ENCODE results near the gene PCYT1A. TPM values are rescaled to one million over a fixed set of nuclear protein-coding genes. Genes with fewer than 3 reads are reported as not detected.
"Not testable (repeated sequence)": the region's sequence is repeated elsewhere in the genome, so short reads cannot be mapped to it uniquely, and the experiment has no call there.

Gene PCYT1A
- 64.6 and 81.6 TPM in 2 replicates for total RNA-seq (2014; rRNA removed; shearing (Covaris generic))

DNA sequence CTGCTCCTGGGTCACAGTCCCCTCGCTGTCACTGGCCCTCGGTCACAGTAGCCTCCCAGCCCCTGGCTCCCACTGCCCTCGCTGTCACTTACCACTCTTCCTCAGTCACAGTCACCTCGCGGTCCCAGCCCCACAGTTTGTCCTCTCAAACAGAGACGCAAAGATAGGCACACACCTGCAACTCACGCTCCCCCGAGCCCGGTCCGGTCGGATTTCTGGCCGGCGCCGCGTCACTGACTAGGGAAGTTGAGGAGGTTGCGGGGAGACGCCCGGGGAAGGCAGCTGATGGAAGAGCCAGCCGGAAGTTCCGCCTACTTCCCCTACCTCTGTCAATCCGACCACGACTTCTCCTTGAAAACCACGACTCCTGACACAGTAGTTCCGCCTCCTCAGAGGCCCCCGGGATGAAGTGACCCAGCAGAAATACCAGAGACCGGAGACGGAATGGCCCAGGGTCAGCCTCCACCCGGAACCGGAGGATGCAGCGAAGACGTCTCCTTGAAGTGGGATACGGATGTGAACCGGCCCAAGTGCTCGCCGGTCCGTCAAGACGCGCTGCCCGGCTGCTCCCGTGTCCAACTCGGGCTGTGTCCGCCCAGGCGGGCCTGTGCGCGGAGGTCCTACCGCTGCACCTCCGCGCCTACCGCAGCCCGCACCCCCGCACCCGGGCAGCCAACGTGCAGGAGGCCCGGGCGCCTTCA lies at the start of gene PCYT1A:
Gene PCYT1A, minus strand, starts transcription at position 287 of the 701 bp plus-strand sequence. CDS start 17,195 bp downstream, outside the sequence.
- DNase-seq (ENCODE audit: low read depth) = peak; percentile 97

DNA sequence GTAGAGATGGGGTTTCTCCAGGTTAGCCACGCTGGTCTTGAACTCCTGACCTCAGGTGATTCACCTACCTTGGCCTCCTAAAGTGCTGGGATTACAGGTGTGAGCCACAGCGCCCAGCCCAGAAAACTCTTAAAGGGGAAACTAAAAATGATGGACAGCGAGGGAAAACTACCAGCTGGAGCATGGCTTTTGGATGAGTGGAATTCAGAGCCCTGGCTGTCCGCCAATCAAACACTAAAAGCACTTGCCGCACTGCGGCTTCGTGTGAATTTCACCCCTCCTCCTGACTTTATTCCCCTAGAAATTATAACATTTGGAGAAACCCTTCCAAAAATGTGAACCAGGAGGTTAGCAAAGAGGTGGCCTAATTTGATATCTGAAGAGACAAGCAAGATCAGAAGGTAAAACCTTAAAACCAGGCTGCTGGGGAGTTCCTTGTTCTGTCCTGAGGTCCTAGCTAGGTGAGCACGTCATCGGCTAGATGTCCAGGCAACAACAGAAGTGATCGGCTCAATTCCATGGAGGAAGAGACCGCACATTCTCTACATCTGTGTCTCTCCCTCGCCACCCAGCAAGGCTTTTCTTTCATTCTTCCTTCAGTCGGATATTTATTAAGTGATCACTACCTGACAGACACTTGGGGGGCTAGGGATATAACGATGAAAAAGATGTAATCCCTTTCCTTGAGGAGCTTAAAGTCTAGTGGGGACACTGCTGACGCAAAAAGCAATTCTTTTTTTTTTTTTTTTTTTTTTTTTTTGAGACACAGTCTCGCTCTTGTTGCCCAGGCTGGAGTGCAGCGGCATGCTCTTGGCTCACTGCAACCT lies 49.0 kb upstream of the PCYT1A start:
- no peak for DNase-seq (ENCODE audit: low read depth)

GRCh38 chr3:196335503-196335948 lies 48.0 kb upstream of the PCYT1A start:
- no peak for DNase-seq (ENCODE audit: low read depth)

GRCh38 chr3:196334982-196335381 lies 47.5 kb upstream of the PCYT1A start:
- DNase-seq (ENCODE audit: low read depth) = no peak

- no peak for DNase-seq (ENCODE audit: low read depth)
Observed at GRCh38 chr3:196332168-196332567, 44.6 kb upstream of the PCYT1A start.

DNA sequence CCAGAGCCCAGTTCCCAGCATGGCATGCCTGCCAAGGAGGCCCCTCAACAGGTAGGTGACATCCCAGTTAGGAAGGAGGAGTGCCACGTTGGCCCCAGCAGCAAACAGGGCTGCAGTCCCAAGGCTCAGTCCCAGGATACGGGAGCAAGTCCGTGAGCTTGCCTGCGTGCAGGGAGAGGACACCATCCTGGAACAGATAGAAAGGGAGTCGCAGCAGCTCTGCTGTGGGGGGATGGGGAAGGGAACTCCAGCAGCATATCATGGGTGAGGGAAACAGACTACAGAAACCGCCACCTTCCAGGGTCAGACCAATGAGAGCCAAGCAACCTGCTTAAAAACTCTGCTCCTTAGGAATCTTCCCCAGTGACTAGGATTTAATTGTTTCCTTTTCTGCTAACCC lies 39.9 kb upstream of the PCYT1A start:
- no peak for DNase-seq (ENCODE audit: low read depth)

DNA sequence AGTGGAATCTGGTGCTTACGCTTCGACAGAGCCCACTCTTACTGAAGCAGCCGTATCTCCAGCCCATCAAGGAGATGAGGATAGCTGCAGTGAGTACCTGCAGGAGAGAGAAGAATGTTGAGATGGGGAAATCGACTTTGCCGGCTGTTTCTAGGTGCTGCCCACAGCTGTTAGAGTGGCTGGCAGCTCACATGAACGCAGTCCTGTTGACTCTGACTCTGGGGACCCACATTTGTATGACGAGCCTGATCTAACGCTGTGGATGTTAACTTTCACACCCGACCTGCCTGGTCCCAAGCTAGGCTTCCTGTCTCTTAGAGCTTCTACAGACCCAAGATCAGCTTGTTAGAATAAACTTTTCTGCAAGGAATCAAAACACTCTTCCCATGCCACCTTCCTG lies 39.4 kb upstream of the PCYT1A start:
- DNase-seq (ENCODE audit: low read depth) = no peak

DNA sequence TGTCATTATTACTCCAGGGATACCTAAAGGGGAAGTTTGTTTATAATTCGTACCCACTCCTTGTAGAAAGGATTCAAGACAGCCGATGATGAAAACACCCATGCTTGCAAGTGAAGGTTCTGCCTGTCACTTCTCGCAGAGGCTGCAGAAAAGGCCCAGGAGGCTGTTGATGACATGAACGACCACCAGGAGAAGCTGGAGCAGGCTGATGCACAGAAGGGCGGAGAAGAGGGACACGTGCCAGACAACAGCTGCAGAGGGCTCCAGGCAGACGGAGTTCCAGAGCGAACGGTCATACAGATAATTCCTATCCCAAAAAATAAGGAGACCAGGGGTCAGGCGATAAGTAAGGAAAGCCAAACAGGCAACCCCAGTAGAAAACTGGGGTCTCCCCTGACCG lies 36.2 kb upstream of the PCYT1A start:
- no peak for DNase-seq (ENCODE audit: low read depth)

GRCh38 chr3:196323016-196323415 lies 35.5 kb upstream of the PCYT1A start:
- no peak for DNase-seq (ENCODE audit: low read depth)

DNA sequence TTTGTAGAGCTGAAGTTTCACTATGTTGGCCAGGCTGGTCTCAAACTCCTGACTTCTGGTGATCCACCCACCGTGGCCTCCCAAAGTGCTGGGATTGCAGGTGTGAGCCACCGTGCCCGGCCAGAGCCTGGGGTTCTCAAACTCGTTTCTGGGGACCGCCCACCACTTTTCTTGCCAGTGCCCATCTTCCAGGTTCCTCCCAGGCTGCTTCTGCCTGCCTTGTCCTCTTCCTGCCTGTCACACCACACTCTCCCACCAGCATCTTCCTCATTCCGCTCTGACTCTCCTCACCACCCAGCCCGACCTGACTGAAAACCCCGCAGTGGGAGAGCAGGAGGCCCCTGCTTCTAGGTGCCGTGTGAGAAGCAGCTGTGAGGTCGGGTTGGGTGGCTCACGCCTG lies 33.6 kb upstream of the PCYT1A start:
- DNase-seq (ENCODE audit: low read depth) = no peak

GRCh38 chr3:196320137-196320536 lies 32.6 kb upstream of the PCYT1A start:
- DNase-seq (ENCODE audit: low read depth) = no peak

DNA sequence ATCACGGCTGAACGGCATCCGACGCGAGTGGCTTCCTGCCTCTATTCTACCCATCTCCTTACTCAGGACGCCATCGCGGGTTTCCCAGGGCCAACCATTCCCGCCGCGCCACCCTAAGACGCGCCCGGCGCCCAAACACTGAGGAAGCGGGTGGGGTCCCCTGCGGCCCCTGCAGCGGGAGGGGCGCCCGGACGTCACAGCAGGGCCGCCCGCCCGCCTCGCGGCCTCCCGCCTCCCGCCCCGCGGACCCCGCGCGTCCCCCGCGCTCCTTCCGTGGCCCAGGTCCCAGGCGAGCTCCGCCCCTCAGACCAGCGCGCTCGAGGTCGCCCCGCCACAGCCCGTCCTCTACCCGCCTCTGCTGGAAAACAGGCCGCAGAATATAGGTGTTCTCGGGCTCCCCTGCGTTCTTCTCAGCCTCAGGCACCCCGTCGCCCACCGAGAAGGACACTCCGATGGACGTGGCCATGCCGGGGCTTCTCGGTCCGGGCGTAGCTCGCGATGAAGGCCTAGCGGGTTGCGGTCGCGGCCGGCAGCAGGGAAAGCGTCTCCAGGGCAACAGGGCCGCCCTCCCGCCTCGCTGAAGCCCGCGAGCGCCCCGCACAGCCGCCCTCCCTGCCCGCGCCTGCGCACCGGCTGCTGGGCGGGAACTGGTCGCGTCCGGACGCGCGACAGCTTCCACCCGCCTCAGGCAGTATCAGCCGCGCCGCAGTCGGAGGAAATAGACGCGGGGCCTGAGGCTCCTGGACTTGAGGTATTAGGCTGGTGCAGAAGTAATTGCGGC lies 30.4 kb upstream of the PCYT1A start, which contains the start of gene DYNLT2B:
Gene DYNLT2B, minus strand, starts transcription at position 554 of the 781 bp plus-strand sequence. Its CDS starts 88 bp downstream, at position 466.
- DNase-seq (ENCODE audit: low read depth) = peak; percentile 92

- peak; percentile 18 for DNase-seq (ENCODE audit: low read depth)
Observed at GRCh38 chr3:196316799-196317686, 29.5 kb upstream of the PCYT1A start.

- no peak for DNase-seq (ENCODE audit: low read depth)
Observed at GRCh38 chr3:196315821-196316220, 28.3 kb upstream of the PCYT1A start.

- DNase-seq (ENCODE audit: low read depth) = no peak
Observed at GRCh38 chr3:196314597-196314996, 27.1 kb upstream of the PCYT1A start.

- not testable (repeated sequence) for DNase-seq (ENCODE audit: low read depth)
Observed at GRCh38 chr3:196314086-196314485, 26.6 kb upstream of the PCYT1A start.

- not testable (repeated sequence) for DNase-seq (ENCODE audit: low read depth)
Observed at GRCh38 chr3:196302960-196303359, 15.4 kb upstream of the PCYT1A start.

DNA sequence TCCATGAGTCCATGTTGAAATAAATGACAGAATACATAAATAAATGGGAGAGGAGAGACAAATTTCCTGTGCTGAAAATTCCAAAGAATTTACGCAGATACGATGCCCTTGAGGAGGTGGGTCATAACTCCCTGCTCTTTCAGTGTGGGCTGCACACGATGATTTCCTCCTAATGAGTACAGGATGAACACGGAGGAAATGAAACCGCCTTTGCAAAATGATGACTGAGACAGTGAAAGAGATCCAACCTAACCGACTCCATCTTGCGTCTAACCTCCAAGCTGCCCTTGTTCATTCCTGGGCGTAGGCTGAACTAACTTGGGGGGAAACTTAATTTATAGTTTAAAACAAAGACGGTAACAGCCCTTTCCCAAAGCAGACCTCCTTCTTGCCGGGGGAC lies 15.0 kb upstream of the PCYT1A start:
- not testable (repeated sequence) for DNase-seq (ENCODE audit: low read depth)

DNA sequence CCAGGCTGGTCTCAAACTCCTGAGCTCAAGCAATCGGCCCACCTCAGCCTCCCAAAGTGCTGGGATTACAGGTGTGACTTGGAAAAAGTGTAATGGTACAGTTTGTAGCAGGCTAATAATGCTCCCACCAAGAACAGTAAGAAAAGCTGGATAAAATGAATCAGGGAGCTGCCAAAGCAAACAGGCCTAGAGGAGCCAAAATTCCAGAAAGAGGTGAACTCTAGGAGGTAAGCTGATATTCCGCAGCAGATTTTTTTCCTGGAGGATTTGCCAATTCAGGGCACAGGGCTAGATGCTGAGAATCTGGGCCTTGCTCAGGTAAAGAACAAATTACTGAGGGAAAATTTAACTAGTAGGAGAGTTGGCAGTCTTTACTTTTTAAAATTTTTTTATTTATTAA lies 11.0 kb upstream of the PCYT1A start:
- no peak for DNase-seq (ENCODE audit: low read depth)

DNA sequence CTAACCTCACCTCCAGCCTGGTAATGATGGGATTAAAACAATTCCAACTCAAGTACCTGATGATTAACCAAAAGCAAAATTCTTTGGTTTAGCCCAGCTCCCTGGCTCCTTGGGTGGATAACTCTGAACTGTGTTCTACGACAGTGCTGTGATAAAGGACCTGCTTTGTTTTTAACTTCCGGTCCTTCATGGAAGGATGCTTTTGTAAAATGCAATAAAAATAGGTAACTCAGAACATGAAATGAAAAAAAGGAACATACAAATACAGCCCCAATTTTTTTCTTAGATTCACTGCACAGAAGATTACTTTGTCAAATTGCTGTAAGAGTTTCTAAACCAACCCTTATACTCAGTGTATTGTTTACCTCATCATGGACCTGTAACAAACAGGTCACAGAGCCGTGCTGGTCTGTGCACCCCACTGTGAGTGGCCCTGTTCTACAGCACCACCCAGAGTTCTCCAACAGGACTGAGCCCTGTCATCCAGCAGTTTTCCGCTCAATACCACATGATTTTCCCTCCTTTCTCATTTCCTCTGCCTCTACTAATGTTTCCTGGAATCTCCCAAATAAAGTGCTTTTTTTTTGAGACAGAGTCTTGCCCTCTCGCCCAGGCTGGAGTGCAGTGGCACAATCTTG lies 4.9 kb upstream of the PCYT1A start:
- no peak for DNase-seq (ENCODE audit: low read depth)

- DNase-seq (ENCODE audit: low read depth) = peak; percentile 61
Observed at GRCh38 chr3:196288141-196288460, 575 bp upstream of the PCYT1A start.
